ENCODE data around the gene OTUD7B. TPM values are rescaled to one million over a fixed set of nuclear protein-coding genes. Genes with fewer than 3 reads are reported as not detected.

Gene OTUD7B
- total RNA-seq, 2 experiments from 2014 or later, result 18.5 to 20.1 TPM

DNA sequence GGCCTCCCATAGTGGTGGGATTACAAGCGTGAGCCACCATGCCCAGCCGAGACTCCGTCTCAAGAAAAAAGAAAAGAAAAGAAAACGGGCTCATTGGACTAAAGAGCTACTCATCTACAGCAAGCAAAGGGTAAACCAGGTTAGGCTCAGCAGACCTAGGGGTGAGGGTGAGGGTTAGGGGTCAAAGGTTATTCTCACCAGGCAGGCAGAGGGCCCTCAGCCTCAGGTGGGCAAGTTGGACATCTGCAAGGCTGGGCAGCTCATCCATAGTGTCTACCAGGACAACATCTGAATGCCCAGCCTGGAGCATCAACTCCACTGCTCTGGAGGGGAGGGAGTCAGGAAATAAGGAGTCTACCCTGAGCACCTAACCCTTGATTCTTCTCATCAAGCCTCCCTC lies 77.3 kb downstream of the OTUD7B start:
- POLR2A ChIA-PET, result interaction anchor here (0.7 kb wide), 1 partner anchor 45 kb away, joined by 4 read pairs; a partner anchor contains a TSS

GRCh38 chr1:149932474-149932873 lies 78.1 kb downstream of the OTUD7B start:
- intact Hi-C loops (cut with DNase I, micrococcal nuclease), result no loop called here
- Mint-ChIP-seq H3K4me3 (no peak overlapping the region), H3K9me3 (ENCODE audit: low read depth) (no peaks in the 10 kb centered on the region), H3K27me3 (peaks cover 3% of the 10 kb centered on the region), H3K36me3 (ENCODE audit: low read depth) (peaks cover 2% of the 10 kb centered on the region), H3K4me1 (peaks cover 29% of the 10 kb centered on the region), H3K27ac (no peak overlapping the region)
- no peak for DNase-seq
- ChIA-PET CTCF (interaction anchor here (0.7 to 1.1 kb wide), 2 partner anchors 30 to 136 kb away, joined by 3 read pairs; no protein-coding TSS in a partner anchor), POLR2A (no interaction called here)
- no peak for ATAC-seq

More for the DNA sequence above, 77.3 kb downstream of the OTUD7B start:
- Mint-ChIP-seq H3K4me1 (peaks cover 35% of the 10 kb centered on the region), H3K27ac (no peak overlapping the region), H3K9me3 (ENCODE audit: low read depth) (no peaks in the 10 kb centered on the region), H3K4me3 (no peak overlapping the region), H3K36me3 (ENCODE audit: low read depth) (no peaks in the 10 kb centered on the region), H3K27me3 (peaks cover 3% of the 10 kb centered on the region)
- CTCF ChIA-PET, result interaction anchor here (0.6 to 1.1 kb wide), 2 partner anchors 46 to 135 kb away, joined by 3 read pairs; a partner anchor contains a TSS
- ATAC-seq (no peak), DNase-seq (no peak)
- intact Hi-C loops (cut with DNase I, micrococcal nuclease), result no loop called here

- ChIA-PET CTCF (interaction anchor here (0.9 to 4.0 kb wide), 2 partner anchors 30 to 143 kb away, joined by 3 to 12 read pairs; no protein-coding TSS in a partner anchor), POLR2A (no interaction called here)
- Mint-ChIP-seq H3K4me3 (no peak overlapping the region), H3K27me3 (peaks cover 3% of the 10 kb centered on the region), H3K27ac (peak overlapping the region; percentile 42), H3K36me3 (ENCODE audit: low read depth) (peaks cover 9% of the 10 kb centered on the region), H3K4me1 (peaks cover 24% of the 10 kb centered on the region), H3K9me3 (ENCODE audit: low read depth) (no peaks in the 10 kb centered on the region)
- no peak for DNase-seq
- ATAC-seq, result no peak
- intact Hi-C loops (cut with DNase I, micrococcal nuclease), result no loop called here
These were observed 79.2 kb downstream of the OTUD7B start for GRCh38 chr1:149931212-149931790.

DNA sequence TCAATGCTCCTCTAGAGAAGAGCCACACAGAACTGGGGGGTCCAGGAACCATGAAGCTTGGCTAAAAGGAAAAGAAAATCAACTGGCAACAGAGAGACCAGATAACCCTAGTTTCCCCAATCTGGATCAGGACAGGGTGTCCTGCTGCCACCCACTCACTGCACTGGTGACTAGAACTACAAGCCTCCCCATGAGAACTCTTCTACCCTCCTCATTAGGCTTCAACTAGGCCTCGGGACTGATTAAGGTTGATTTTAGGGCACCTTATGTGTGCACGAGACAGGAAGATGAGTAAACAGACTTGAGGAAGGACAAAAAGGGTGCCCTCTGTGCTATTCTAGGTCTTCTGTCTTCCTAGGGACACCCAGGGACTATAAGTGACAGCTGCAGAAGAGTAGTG lies 80.7 kb downstream of the OTUD7B start:
- intact Hi-C loops (cut with DNase I, micrococcal nuclease), result no loop called here
- no peak overlapping the region for H3K4me3 Mint-ChIP-seq
- H3K27ac Mint-ChIP-seq, result no peak overlapping the region

GRCh38 chr1:149928401-149928724 lies 82.2 kb downstream of the OTUD7B start:
- intact Hi-C loops (cut with DNase I, micrococcal nuclease), result loop anchor here in 1 of 2 experiments (1.0 kb wide), 1 partner anchor 9 kb away; no protein-coding TSS in a partner anchor
- ChIA-PET CTCF (interaction anchor here (1.0 to 4.0 kb wide), 3 partner anchors 33 to 140 kb away, joined by 3 to 12 read pairs (median 6); partner anchors contain the start of gene VPS45), POLR2A (interaction anchor here (0.6 to 1.0 kb wide), 7 partner anchors 9 to 217 kb away, joined by 3 to 16 read pairs (median 3); a partner anchor contains a TSS)
- Mint-ChIP-seq H3K4me3 (peak overlapping the region; percentile 97), H3K27me3 (peaks cover 3% of the 10 kb centered on the region), H3K36me3 (ENCODE audit: low read depth) (peaks cover 36% of the 10 kb centered on the region), H3K4me1 (peaks cover 43% of the 10 kb centered on the region), H3K27ac (peak overlapping the region; percentile 96), H3K9me3 (ENCODE audit: low read depth) (no peaks in the 10 kb centered on the region)
- ATAC-seq (no peak), DNase-seq (no peak)

More for the DNA sequence above, 80.7 kb downstream of the OTUD7B start:
- no peaks in the 10 kb centered on the region for H3K9me3 Mint-ChIP-seq (ENCODE audit: low read depth)
- POLR2A ChIA-PET, result interaction anchor here (1.5 kb wide), 1 partner anchor 43 kb away, joined by 7 read pairs; a partner anchor contains a TSS
- peaks cover 23% of the 10 kb centered on the region for H3K36me3 Mint-ChIP-seq (ENCODE audit: low read depth)
- DNase-seq (no peak), ATAC-seq (no peak)
- H3K27me3 Mint-ChIP-seq, result peaks cover 3% of the 10 kb centered on the region
- CTCF ChIA-PET, result interaction anchor here (0.7 to 4.0 kb wide), 2 partner anchors 32 to 52 kb away, joined by 3 to 12 read pairs; no protein-coding TSS in a partner anchor
- H3K4me1 Mint-ChIP-seq, result peaks cover 38% of the 10 kb centered on the region

- DNase-seq (peak; percentile 97), ATAC-seq (peak; percentile 97)
- intact Hi-C loops (cut with DNase I, micrococcal nuclease), result loop anchor here (1.0 kb wide), 8 partner anchors 10 to 140 kb away; partner anchors contain the start of genes BOLA1 (in 2 of the 2), OTUD7B (in 1 of the 2), SV2A (in 1 of the 2) and VPS45 (in 1 of the 2)
- H3K27ac Mint-ChIP-seq, result peak within 1 kb of the TSS; percentile 96
- no peaks in the 10 kb centered on the region for H3K9me3 Mint-ChIP-seq (ENCODE audit: low read depth)
- peaks cover 43% of the 10 kb centered on the region for H3K4me1 Mint-ChIP-seq
- peak within 1 kb of the TSS; percentile 97 for H3K4me3 Mint-ChIP-seq
- H3K36me3 Mint-ChIP-seq (ENCODE audit: low read depth), result peaks cover 41% of the 10 kb centered on the region
- POLR2A ChIA-PET, result interaction anchor here (0.6 to 1.0 kb wide), 7 partner anchors 10 to 218 kb away, joined by 3 to 16 read pairs (median 3); a partner anchor contains a TSS
- CTCF ChIA-PET, result interaction anchor here (1.0 to 4.0 kb wide), 3 partner anchors 34 to 140 kb away, joined by 3 to 12 read pairs (median 6); partner anchors contain the start of gene VPS45
- H3K27me3 Mint-ChIP-seq, result peaks cover 3% of the 10 kb centered on the region
These were observed 82.7 kb downstream of the OTUD7B start, which contains the start of gene SF3B4 for GRCh38 chr1:149927563-149928400. Gene SF3B4 (minus strand): TSS chr1:149927803. CDS start chr1:149927759, 44 bp downstream.

GRCh38 chr1:149927056-149927562 lies 83.4 kb downstream of the OTUD7B start:
- DNase-seq (no peak), ATAC-seq (no peak)
- CTCF ChIA-PET, result interaction anchor here (4.0 kb wide), 1 partner anchor 35 kb away, joined by 12 read pairs; no protein-coding TSS in a partner anchor
- Mint-ChIP-seq H3K4me1 (peaks cover 43% of the 10 kb centered on the region), H3K36me3 (ENCODE audit: low read depth) (peaks cover 45% of the 10 kb centered on the region), H3K27me3 (peaks cover 3% of the 10 kb centered on the region), H3K9me3 (ENCODE audit: low read depth) (no peaks in the 10 kb centered on the region), H3K27ac (peak overlapping the region; percentile 96), H3K4me3 (peak overlapping the region; percentile 97)
- intact Hi-C loops (cut with DNase I, micrococcal nuclease), result loop anchor here (1.0 kb wide), 7 partner anchors 10 to 140 kb away; partner anchors contain the start of genes BOLA1 (in 2 of the 2), OTUD7B (in 1 of the 2), SV2A (in 1 of the 2) and VPS45 (in 1 of the 2)
- POLR2A ChIA-PET, result no interaction called here

- intact Hi-C loops (cut with DNase I, micrococcal nuclease), result no loop called here
- peaks cover 38% of the 10 kb centered on the region for H3K4me1 Mint-ChIP-seq
- CTCF ChIA-PET, result no interaction called here
These were observed 84.2 kb downstream of the OTUD7B start for GRCh38 chr1:149926296-149926695.

GRCh38 chr1:149925751-149926150 lies 84.8 kb downstream of the OTUD7B start:
- H3K36me3 Mint-ChIP-seq (ENCODE audit: low read depth), result peaks cover 53% of the 10 kb centered on the region
- DNase-seq (no peak), ATAC-seq (no peak)
- intact Hi-C loops (cut with DNase I, micrococcal nuclease), result no loop called here
- H3K9me3 Mint-ChIP-seq (ENCODE audit: low read depth), result no peaks in the 10 kb centered on the region
- H3K27me3 Mint-ChIP-seq, result no peaks in the 10 kb centered on the region
- peak overlapping the region; percentile 97 for H3K4me3 Mint-ChIP-seq
- H3K4me1 Mint-ChIP-seq, result peaks cover 35% of the 10 kb centered on the region
- POLR2A ChIA-PET, result no interaction called here
- CTCF ChIA-PET, result interaction anchor here (0.6 kb wide), 1 partner anchor 207 kb away, joined by 4 read pairs; no protein-coding TSS in a partner anchor
- H3K27ac Mint-ChIP-seq, result no peak overlapping the region

More at GRCh38 chr1:149926296-149926695, 84.2 kb downstream of the OTUD7B start:
- no peaks in the 10 kb centered on the region for H3K9me3 Mint-ChIP-seq (ENCODE audit: low read depth)
- peak overlapping the region; percentile 97 for H3K4me3 Mint-ChIP-seq
- peaks cover under 1% of the 10 kb centered on the region for H3K27me3 Mint-ChIP-seq
- POLR2A ChIA-PET, result no interaction called here
- ATAC-seq, result no peak
- H3K27ac Mint-ChIP-seq, result no peak overlapping the region
- DNase-seq, result no peak
- peaks cover 53% of the 10 kb centered on the region for H3K36me3 Mint-ChIP-seq (ENCODE audit: low read depth)

GRCh38 chr1:149925345-149925744 lies 85.2 kb downstream of the OTUD7B start:
- no peaks in the 10 kb centered on the region for H3K9me3 Mint-ChIP-seq (ENCODE audit: low read depth)
- H3K4me3 Mint-ChIP-seq, result peak overlapping the region; percentile 97
- ChIA-PET POLR2A (no interaction called here), CTCF (interaction anchor here (0.5 to 0.6 kb wide), 2 partner anchors 139 to 208 kb away, joined by 3 to 4 read pairs; no protein-coding TSS in a partner anchor)
- peak overlapping the region; percentile 38 for H3K27ac Mint-ChIP-seq
- DNase-seq (no peak), ATAC-seq (no peak)
- peaks cover 53% of the 10 kb centered on the region for H3K36me3 Mint-ChIP-seq (ENCODE audit: low read depth)
- intact Hi-C loops (cut with DNase I, micrococcal nuclease), result no loop called here
- peaks cover 35% of the 10 kb centered on the region for H3K4me1 Mint-ChIP-seq
- no peaks in the 10 kb centered on the region for H3K27me3 Mint-ChIP-seq

- no peak for DNase-seq
- ATAC-seq, result no peak
- H3K36me3 Mint-ChIP-seq (ENCODE audit: low read depth), result peaks cover 53% of the 10 kb centered on the region
- intact Hi-C loops (cut with DNase I, micrococcal nuclease), result no loop called here
- H3K27me3 Mint-ChIP-seq, result peaks cover under 1% of the 10 kb centered on the region
- peaks cover 29% of the 10 kb centered on the region for H3K4me1 Mint-ChIP-seq
- ChIA-PET CTCF (interaction anchor here (1.7 kb wide), 1 partner anchor 143 kb away, joined by 7 read pairs; the partner anchor contains the start of gene VPS45), POLR2A (no interaction called here)
- H3K9me3 Mint-ChIP-seq (ENCODE audit: low read depth), result no peaks in the 10 kb centered on the region
- no peak overlapping the region for H3K4me3 Mint-ChIP-seq
- peak overlapping the region; percentile 45 for H3K27ac Mint-ChIP-seq
These were observed 86.9 kb downstream of the OTUD7B start for GRCh38 chr1:149923626-149924025.

All from activated CD4-positive, alpha-beta T cell treated with anti-CD3 and anti-CD28 coated beads for 36 hours (primary cell).